Endothelial cell of umbilical vein (primary cell): ENCODE data around the gene BCL6B. TPM values are rescaled to one million over a fixed set of nuclear protein-coding genes. Genes with fewer than 3 reads are reported as not detected.

Experiments
- BruUV-seq: library from RNA; stranded (reverse); fragments of 400-500 nt; replicated peaks from 2 replicates; lab custom pipeline; 2021; lab: Mats Ljungman, UMichigan
- CTCF ChIA-PET: fragments of 300-600, 350-600 bp; sonication (Branson Sonifier 250); formaldehyde crosslinking; loops from one replicate; lab custom pipeline; 2021; ENCODE audit warnings: antibody characterized with exemption, inconsistent platforms; lab: Charles Lee
- POLR2A ChIA-PET: fragments of 300-600, 350-600 bp; sonication (Branson Sonifier 250); formaldehyde crosslinking; loops from one replicate; lab custom pipeline; 2021; ENCODE audit warnings: antibody characterized with exemption, inconsistent platforms; lab: Charles Lee
- DNase-seq: peaks from one replicate; pipeline ENCODE4 v3.0.0-alpha.2; 2011; ENCODE audit warnings: low read depth, low spot score
- FAIRE-seq: peaks from 2 replicates; lab custom pipeline; 2011; peaks lifted over from hg19 to GRCh38; lab: Jason Lieb, UNC
- H2AFZ ChIP-seq: 2 replicates; pipeline ENCODE4 v1.6.0; 2012; ENCODE audit warnings: low read depth, low read length, control low read depth, inconsistent platforms
- H3K27ac ChIP-seq: 2 replicates; pipeline ENCODE4 v1.5.1; 2011; ENCODE audit warnings: low read depth, mild to moderate bottlenecking, control low read depth, low read length, moderate library complexity; ENCODE audit not compliant: insufficient read depth
- H3K27me3 ChIP-seq, 2 experiments: 2 replicates each; pipeline versions ENCODE4 v1.6.0 to v1.6.1; 2011; ENCODE audit warnings: low read length in 2 of 2, mixed read lengths in 1 of 2; ENCODE audit not compliant: control insufficient read depth in 2 of 2, insufficient read depth in 2 of 2
- H3K36me3 ChIP-seq, 2 experiments: 2 replicates in 1 of 2; 3 replicates in 1 of 2; pipeline ENCODE4 v1.5.1; 2011; ENCODE audit warnings: low read length in 2 of 2, mild to moderate bottlenecking in 1 of 2, moderate library complexity in 1 of 2; ENCODE audit not compliant: control insufficient read depth in 2 of 2, insufficient read depth in 2 of 2; ENCODE audit errors: extremely low read depth in 1 of 2
- H3K4me1 ChIP-seq: 3 replicates; pipeline ENCODE4 v1.5.1; 2011; ENCODE audit warnings: mild to moderate bottlenecking, low read length; ENCODE audit not compliant: control insufficient read depth, insufficient read depth; ENCODE audit errors: extremely low read depth
- H3K4me2 ChIP-seq: 2 replicates; pipeline ENCODE4 v1.6.1; 2011; ENCODE audit warnings: low read length, control low read depth, mixed read lengths; ENCODE audit not compliant: insufficient read depth
- H3K4me3 ChIP-seq, 3 experiments: fragments of 200-600 bp in 1 of 3; sonication (generic), shearing (Covaris generic) in 1 of 3; replicated peaks in 1 of 3; 2 replicates each; pipeline ENCODE4 v1.5.1; 2011 to 2016; ENCODE audit warnings: control low read depth in 3 of 3, low read length in 3 of 3, mild to moderate bottlenecking in 2 of 3, inconsistent platforms in 1 of 3, low read depth in 1 of 3, moderate library complexity in 1 of 3; ENCODE audit not compliant: insufficient read depth in 1 of 3
- H3K79me2 ChIP-seq: 2 replicates; pipeline ENCODE4 v1.6.0; 2012; ENCODE audit warnings: low read length, inconsistent platforms; ENCODE audit not compliant: control insufficient read depth, insufficient read depth
- H3K9ac ChIP-seq: replicated peaks from 2 replicates; pipeline ENCODE3; 2011; ENCODE audit warnings: low read length, control low read depth; ENCODE audit not compliant: insufficient read depth; ENCODE audit errors: extremely low read depth
- H3K9me1 ChIP-seq: replicated peaks from 3 replicates; pipeline ENCODE4 v1.6.0; 2011; ENCODE audit warnings: mild to moderate bottlenecking, low read length; ENCODE audit not compliant: control insufficient read depth, insufficient read depth; ENCODE audit errors: extremely low read depth
- H3K9me3 ChIP-seq: replicated peaks from 2 replicates; pipeline ENCODE4 v1.5.1; 2012; ENCODE audit warnings: low read length, inconsistent platforms; ENCODE audit not compliant: control insufficient read depth, insufficient read depth
- H4K20me1 ChIP-seq: replicated peaks from 2 replicates; pipeline ENCODE3; 2011; ENCODE audit warnings: mild to moderate bottlenecking, low read length; ENCODE audit not compliant: control insufficient read depth, insufficient read depth; ENCODE audit errors: extremely low read depth
- EZH2 ChIP-seq: IDR thresholded peaks from 2 replicates; pipeline ENCODE4 v1.6.1; 2012; ENCODE audit warnings: borderline replicate concordance, low read depth, mild to moderate bottlenecking, moderate library complexity, low read length, inconsistent platforms; ENCODE audit not compliant: severe bottlenecking
- FOS ChIP-seq: IDR thresholded peaks from 2 replicates; pipeline ENCODE4 v1.6.1; 2011; ENCODE audit warnings: mild to moderate bottlenecking, low read length, moderate library complexity, borderline replicate concordance; ENCODE audit not compliant: insufficient read depth
- GATA2 ChIP-seq: IDR thresholded peaks from 2 replicates; pipeline ENCODE4 v1.7.0; 2011; ENCODE audit warnings: low read depth, mild to moderate bottlenecking, moderate library complexity, mixed read lengths, low read length; ENCODE audit not compliant: insufficient read length, insufficient read depth
- JUN ChIP-seq: IDR thresholded peaks from 2 replicates; pipeline ENCODE4 v1.6.1; 2011; ENCODE audit warnings: borderline replicate concordance, low read depth; ENCODE audit not compliant: insufficient read length, insufficient read depth
- MYC ChIP-seq: IDR thresholded peaks from one replicate; pipeline ENCODE4 v1.6.1; 2011; ENCODE audit warnings: mild to moderate bottlenecking, low read depth, low read length
- POLR2A ChIP-seq: IDR thresholded peaks from 2 replicates; pipeline ENCODE4 v1.6.1; 2012; ENCODE audit warnings: low read depth, mild to moderate bottlenecking, control low read depth, low read length
- POLR2AphosphoS5 ChIP-seq: IDR thresholded peaks from 2 replicates; pipeline ENCODE4 v1.6.1; 2012; ENCODE audit warnings: low read depth, mild to moderate bottlenecking, control low read depth, low read length, moderate library complexity; ENCODE audit not compliant: insufficient read depth
- dilution Hi-C: fragments of 300-500 bp; cut with MboI; formaldehyde crosslinking; loops from one replicate; pipeline ENCODE4 v1.15.0; 2019; ENCODE audit warnings: low sequenced_read_pairs; ENCODE audit not compliant: extremely low pct_ligation_motif_present
- intact Hi-C: fragments of 100-400 bp; cut with micrococcal nuclease; formaldehyde crosslinking; loops from one replicate; pipeline ENCODE4 v1.10.0; 2022
- polyA plus RNA-seq, 4 experiments: library from polyadenylated mRNA; depleted of rRNA in 3 of 4; stranded (reverse) in 3 of 4; unstranded in 1 of 4; fragments of >200 nt; gene quantifications; 2 replicates each; pipeline versions ENCODE4 v1.2.1 to v1.2.3, GENCODE V29; 2011 to 2012; ENCODE audit warnings: missing spikeins in 1 of 4
- total RNA-seq: library from RNA; stranded (reverse); gene quantifications from 2 replicates; pipeline ENCODE4 v1.2.3, GENCODE V29; 2021
- TF ChIP-seq, protein P1 (sequence below), 2 donors: IDR thresholded peaks; 1 replicate in 1 of 2; 2 replicates in 1 of 2; pipeline ENCODE4 v1.5.1; 2011; ENCODE audit warnings: low read length in 2 of 2, mild to moderate bottlenecking in 2 of 2, moderate library complexity in 2 of 2, control low read depth in 1 of 2, inconsistent platforms in 1 of 2, low read depth in 1 of 2; ENCODE audit not compliant: insufficient read depth in 1 of 2; ENCODE audit errors: extremely low read depth in 1 of 2
- TF ChIP-seq, protein P2 (sequence below): IDR thresholded peaks from 2 replicates; pipeline ENCODE4 v1.6.1; 2011; ENCODE audit not compliant: insufficient read depth, insufficient read length

The BCL6B gene
- total and polyA plus RNA-seq, 2 donors (not counting 3 experiments of a cell fraction or from before 2014, with no cell fraction given), result 93.5 to 160 TPM

DNA sequence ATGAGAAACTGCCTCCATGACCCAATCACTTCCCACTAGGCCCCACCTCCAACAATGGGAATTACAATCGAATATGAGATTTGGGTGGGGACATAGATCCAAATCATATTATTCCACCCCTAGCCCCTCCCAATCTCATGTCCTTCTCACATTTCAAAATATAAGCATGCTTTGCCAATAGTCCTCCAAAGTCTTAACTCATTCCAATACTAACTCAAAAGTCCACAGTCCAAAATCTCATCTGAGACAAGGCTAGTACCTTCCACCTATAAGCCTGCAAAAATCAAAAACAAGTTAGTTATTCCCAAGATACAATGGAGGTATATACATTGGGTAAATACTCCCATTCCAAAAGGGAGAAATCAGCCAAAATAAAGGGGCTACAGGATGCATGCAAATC is 44.3 kb downstream of the BCL6B start:
- Histone ChIP-seq H3K27me3 (peaks cover 0 to 1% of the 10 kb centered on the region in 2 experiments), H3K4me1 (peaks cover 4% of the 10 kb centered on the region), H2AFZ (no peak overlapping the region), H3K4me2 (no peak overlapping the region), H3K4me3 (no peak overlapping the region), H3K9ac (no peak overlapping the region), H3K79me2 (no peaks in the 10 kb centered on the region), H3K9me3 (no peaks in the 10 kb centered on the region), H3K27ac (no peak overlapping the region), H3K9me1 (no peaks in the 10 kb centered on the region), H4K20me1 (no peaks in the 10 kb centered on the region), H3K36me3 (no peaks in the 10 kb centered on the region)
- POLR2A ChIA-PET, result no interaction called here
- CTCF ChIA-PET, result no interaction called here
- TF ChIP-seq, protein P1, sequence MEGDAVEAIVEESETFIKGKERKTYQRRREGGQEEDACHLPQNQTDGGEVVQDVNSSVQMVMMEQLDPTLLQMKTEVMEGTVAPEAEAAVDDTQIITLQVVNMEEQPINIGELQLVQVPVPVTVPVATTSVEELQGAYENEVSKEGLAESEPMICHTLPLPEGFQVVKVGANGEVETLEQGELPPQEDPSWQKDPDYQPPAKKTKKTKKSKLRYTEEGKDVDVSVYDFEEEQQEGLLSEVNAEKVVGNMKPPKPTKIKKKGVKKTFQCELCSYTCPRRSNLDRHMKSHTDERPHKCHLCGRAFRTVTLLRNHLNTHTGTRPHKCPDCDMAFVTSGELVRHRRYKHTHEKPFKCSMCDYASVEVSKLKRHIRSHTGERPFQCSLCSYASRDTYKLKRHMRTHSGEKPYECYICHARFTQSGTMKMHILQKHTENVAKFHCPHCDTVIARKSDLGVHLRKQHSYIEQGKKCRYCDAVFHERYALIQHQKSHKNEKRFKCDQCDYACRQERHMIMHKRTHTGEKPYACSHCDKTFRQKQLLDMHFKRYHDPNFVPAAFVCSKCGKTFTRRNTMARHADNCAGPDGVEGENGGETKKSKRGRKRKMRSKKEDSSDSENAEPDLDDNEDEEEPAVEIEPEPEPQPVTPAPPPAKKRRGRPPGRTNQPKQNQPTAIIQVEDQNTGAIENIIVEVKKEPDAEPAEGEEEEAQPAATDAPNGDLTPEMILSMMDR (IDR thresholded peaks at IDR 0.05; ENCODE audit: extremely low read depth in 1 of 2, insufficient read depth in 1 of 2, low read depth in 1 of 2, low read length in 2 of 2), result no peak
- no peak for TF ChIP-seq EZH2
- DNase-seq (no peak), FAIRE-seq (no peak)
- intact Hi-C loops (no loop called here), dilution Hi-C loops (no loop called here)
- no TSS peak for BruUV-seq

DNA sequence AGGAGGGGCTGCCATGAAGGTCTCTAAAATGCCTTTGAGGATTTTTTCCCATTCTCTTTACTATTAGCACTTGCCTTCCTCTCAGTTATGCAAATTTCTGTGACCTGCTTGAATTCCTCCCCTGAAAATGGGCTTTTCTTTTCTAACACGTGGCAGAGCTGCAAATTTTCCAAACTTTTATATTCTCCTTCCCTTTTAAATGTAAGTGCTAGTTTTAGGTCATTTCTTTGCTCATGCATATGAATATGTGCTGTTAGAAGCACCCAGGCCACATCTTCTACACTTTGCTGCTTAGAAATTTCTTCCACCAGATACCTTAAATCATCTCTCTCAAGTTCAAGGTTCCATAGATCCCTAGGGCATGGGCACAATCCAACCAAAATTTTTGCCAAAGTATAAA is 45.4 kb downstream of the BCL6B start:
- TF ChIP-seq FOS, result no peak
- TF ChIP-seq MYC, result no peak
- TF ChIP-seq, protein P2, sequence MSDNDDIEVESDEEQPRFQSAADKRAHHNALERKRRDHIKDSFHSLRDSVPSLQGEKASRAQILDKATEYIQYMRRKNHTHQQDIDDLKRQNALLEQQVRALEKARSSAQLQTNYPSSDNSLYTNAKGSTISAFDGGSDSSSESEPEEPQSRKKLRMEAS, result no peak
- TF ChIP-seq, protein P1 (IDR thresholded peaks at IDR 0.05; ENCODE audit: extremely low read depth in 1 of 2, insufficient read depth in 1 of 2, low read depth in 1 of 2, low read length in 2 of 2), result no peak
- no peak for TF ChIP-seq EZH2
- no peak for TF ChIP-seq JUN
- TF ChIP-seq POLR2A, result no peak
- TF ChIP-seq POLR2AphosphoS5, result no peak
- no peak for TF ChIP-seq GATA2
- FAIRE-seq, result no peak
- dilution Hi-C loops, result no loop called here
- DNase-seq, result no peak
- CTCF ChIA-PET, result no interaction called here
- Histone ChIP-seq H4K20me1 (no peaks in the 10 kb centered on the region), H3K4me3 (no peak overlapping the region), H3K27me3 (peaks cover 0 to 1% of the 10 kb centered on the region in 2 experiments), H3K79me2 (no peaks in the 10 kb centered on the region), H3K4me1 (peaks cover 3% of the 10 kb centered on the region), H3K4me2 (no peak overlapping the region), H3K9ac (no peak overlapping the region), H3K27ac (no peak overlapping the region), H3K9me1 (no peaks in the 10 kb centered on the region), H3K9me3 (no peaks in the 10 kb centered on the region), H2AFZ (no peak overlapping the region), H3K36me3 (no peaks in the 10 kb centered on the region)
- POLR2A ChIA-PET, result no interaction called here
- intact Hi-C loops, result no loop called here
- no TSS peak for BruUV-seq
